HG03045 (cell line): ENCODE measurements around the gene CCNL2.
"Not testable (repeated sequence)": the region's sequence is repeated elsewhere in the genome, so short reads cannot be mapped to it uniquely, and the experiment has no call there.

Experiments
- ATAC-seq: cut with Tn5 transposase; IDR thresholded peaks from one replicate; pipeline ENCODE4 v1.9.1; 2021; ENCODE audit warnings: mild to moderate bottlenecking, moderate library complexity; ENCODE audit not compliant: unreplicated experiment

The CCNL2 gene

GRCh38 chr1:1399187-1399871, at the start of gene CCNL2:
TSS of gene CCNL2 (minus strand) at chr1:1399335. CDS start at chr1:1399306, 29 bp downstream.
- ATAC-seq = peak; percentile 91

- ATAC-seq = not testable (repeated sequence)
Measured at GRCh38 chr1:1446631-1447030, 47.5 kb upstream of the CCNL2 start.

- ATAC-seq = no peak
Measured at GRCh38 chr1:1442069-1442770, 43.1 kb upstream of the CCNL2 start.

- ATAC-seq = no peak
Measured at GRCh38 chr1:1441002-1441888, 42.1 kb upstream of the CCNL2 start.

GRCh38 chr1:1440262-1441001, 41.3 kb upstream of the CCNL2 start:
- no peak for ATAC-seq

- no peak for ATAC-seq
Measured at GRCh38 chr1:1439546-1440261, 40.6 kb upstream of the CCNL2 start.

- ATAC-seq = no peak
Measured at GRCh38 chr1:1438531-1439381, 39.6 kb upstream of the CCNL2 start.

GRCh38 chr1:1437904-1438376, 38.8 kb upstream of the CCNL2 start:
- ATAC-seq = no peak

GRCh38 chr1:1437033-1437903, 38.1 kb upstream of the CCNL2 start:
- no peak for ATAC-seq

- no peak for ATAC-seq
Measured at GRCh38 chr1:1436630-1437032, 37.5 kb upstream of the CCNL2 start.

GRCh38 chr1:1435911-1436629, 36.9 kb upstream of the CCNL2 start:
- ATAC-seq = no peak

GRCh38 chr1:1435106-1435903, 36.2 kb upstream of the CCNL2 start, which contains the start of gene VWA1:
TSS of gene VWA1 (plus strand) at chr1:1435690. CDS start at chr1:1435749, 59 bp downstream.
- ATAC-seq = peak; percentile 42

GRCh38 chr1:1434824-1435105, 35.6 kb upstream of the CCNL2 start:
- ATAC-seq = no peak

GRCh38 chr1:1434131-1434823, 35.1 kb upstream of the CCNL2 start:
- ATAC-seq = no peak

- ATAC-seq = no peak
Measured at GRCh38 chr1:1433804-1434130, 34.6 kb upstream of the CCNL2 start.
